DND-41 (cell line): ENCODE results near the gene ENTR1.

ENCODE experiments used
- CTCF ChIP-seq: IDR thresholded peaks from 2 replicates; pipeline ENCODE4 v1.5.1; 2012; ENCODE audit warnings: borderline replicate concordance, low read length, moderate library complexity, mild to moderate bottlenecking; ENCODE audit not compliant: poor library complexity, severe bottlenecking; ENCODE audit errors: extremely low read depth
- EZH2 ChIP-seq: IDR thresholded peaks from 3 replicates; pipeline ENCODE4 v1.6.1; 2012; ENCODE audit warnings: borderline replicate concordance, low read depth, mild to moderate bottlenecking, moderate library complexity, low read length, inconsistent platforms; ENCODE audit not compliant: severe bottlenecking

- TF ChIP-seq CTCF: no peak
- TF ChIP-seq EZH2: no peak
Measured at GRCh38 chr9:136405481-136405880, 4.9 kb downstream of the ENTR1 start.
